Measurements from ENCODE around the gene PPM1B. TPM values are rescaled to one million over a fixed set of nuclear protein-coding genes. Genes with fewer than 3 reads are reported as not detected.

The PPM1B gene
- total and polyA plus RNA-seq, 2 experiments from 2014 or later = 112 to 134 TPM

DNA sequence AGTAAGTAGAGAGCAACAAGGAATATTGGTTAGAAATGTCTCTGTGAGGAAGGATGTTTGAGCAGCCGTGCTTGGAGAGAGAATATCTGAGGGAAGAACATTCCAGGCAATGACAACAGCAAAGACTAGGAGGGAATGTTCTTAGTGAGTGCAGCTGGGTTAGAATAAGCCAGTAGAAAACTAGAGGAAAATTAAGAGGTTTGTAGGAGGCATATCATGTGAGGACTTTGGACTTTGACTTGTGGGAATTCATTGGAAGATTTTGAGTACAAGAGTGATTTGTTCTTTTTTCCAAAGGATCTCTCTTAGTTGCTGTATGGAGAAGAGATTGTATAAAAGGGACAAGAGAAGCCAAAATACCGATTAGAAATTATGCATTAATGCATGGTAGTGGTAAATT, 47.2 kb downstream of the PPM1B start:
- H2AFZ ChIP-seq = no peak overlapping the region
- H3F3A ChIP-seq (replicated peaks; ENCODE audit: low read depth) = peaks cover 3% of the 10 kb centered on the region; the same call in 1 of the 2 replicates
- DNase-seq (ENCODE audit: low spot score) (no peak), ATAC-seq (no peak)
- H3K27me3 ChIP-seq (ENCODE audit: insufficient read depth) = no peaks in the 10 kb centered on the region
- H3K9me2 ChIP-seq (ENCODE audit: insufficient read depth) = no peaks in the 10 kb centered on the region
- H3K27ac ChIP-seq (ENCODE audit: low read depth) = peak overlapping the region; percentile 17; the same call in 1 of the 2 replicates
- H3K4me3 ChIP-seq = no peak overlapping the region
- peaks cover 19% of the 10 kb centered on the region for H4K20me1 ChIP-seq (replicated peaks; ENCODE audit: insufficient read depth)
- no peak overlapping the region for H3K4me2 ChIP-seq
- Mint-ChIP-seq H3K27me3 (ENCODE audit: insufficient read depth, low read depth, poor library complexity) (peaks cover 4% of the 10 kb centered on the region), H3K4me3 (no peak overlapping the region), H3K4me1 (peaks cover 6% of the 10 kb centered on the region; the same call in 2 of the 3 replicates), H3K27ac (0 out of 2 replicates have a peak overlapping the region, but pooled peaks have one; percentile 1), H3K36me3 (ENCODE audit: low read depth) (peaks cover 56% of the 10 kb centered on the region; the same call in 2 of the 3 replicates), H3K9me3 (no peaks in the 10 kb centered on the region)
- peaks cover 80% of the 10 kb centered on the region for H3K79me2 ChIP-seq (replicated peaks; ENCODE audit: insufficient read depth)
- peaks cover 28% of the 10 kb centered on the region; the same call in 1 of the 2 replicates for H3K36me3 ChIP-seq (ENCODE audit: insufficient read depth)
- no peaks in the 10 kb centered on the region for H3K4me1 ChIP-seq (ENCODE audit: insufficient read depth)
- TF ChIP-seq, protein P1, sequence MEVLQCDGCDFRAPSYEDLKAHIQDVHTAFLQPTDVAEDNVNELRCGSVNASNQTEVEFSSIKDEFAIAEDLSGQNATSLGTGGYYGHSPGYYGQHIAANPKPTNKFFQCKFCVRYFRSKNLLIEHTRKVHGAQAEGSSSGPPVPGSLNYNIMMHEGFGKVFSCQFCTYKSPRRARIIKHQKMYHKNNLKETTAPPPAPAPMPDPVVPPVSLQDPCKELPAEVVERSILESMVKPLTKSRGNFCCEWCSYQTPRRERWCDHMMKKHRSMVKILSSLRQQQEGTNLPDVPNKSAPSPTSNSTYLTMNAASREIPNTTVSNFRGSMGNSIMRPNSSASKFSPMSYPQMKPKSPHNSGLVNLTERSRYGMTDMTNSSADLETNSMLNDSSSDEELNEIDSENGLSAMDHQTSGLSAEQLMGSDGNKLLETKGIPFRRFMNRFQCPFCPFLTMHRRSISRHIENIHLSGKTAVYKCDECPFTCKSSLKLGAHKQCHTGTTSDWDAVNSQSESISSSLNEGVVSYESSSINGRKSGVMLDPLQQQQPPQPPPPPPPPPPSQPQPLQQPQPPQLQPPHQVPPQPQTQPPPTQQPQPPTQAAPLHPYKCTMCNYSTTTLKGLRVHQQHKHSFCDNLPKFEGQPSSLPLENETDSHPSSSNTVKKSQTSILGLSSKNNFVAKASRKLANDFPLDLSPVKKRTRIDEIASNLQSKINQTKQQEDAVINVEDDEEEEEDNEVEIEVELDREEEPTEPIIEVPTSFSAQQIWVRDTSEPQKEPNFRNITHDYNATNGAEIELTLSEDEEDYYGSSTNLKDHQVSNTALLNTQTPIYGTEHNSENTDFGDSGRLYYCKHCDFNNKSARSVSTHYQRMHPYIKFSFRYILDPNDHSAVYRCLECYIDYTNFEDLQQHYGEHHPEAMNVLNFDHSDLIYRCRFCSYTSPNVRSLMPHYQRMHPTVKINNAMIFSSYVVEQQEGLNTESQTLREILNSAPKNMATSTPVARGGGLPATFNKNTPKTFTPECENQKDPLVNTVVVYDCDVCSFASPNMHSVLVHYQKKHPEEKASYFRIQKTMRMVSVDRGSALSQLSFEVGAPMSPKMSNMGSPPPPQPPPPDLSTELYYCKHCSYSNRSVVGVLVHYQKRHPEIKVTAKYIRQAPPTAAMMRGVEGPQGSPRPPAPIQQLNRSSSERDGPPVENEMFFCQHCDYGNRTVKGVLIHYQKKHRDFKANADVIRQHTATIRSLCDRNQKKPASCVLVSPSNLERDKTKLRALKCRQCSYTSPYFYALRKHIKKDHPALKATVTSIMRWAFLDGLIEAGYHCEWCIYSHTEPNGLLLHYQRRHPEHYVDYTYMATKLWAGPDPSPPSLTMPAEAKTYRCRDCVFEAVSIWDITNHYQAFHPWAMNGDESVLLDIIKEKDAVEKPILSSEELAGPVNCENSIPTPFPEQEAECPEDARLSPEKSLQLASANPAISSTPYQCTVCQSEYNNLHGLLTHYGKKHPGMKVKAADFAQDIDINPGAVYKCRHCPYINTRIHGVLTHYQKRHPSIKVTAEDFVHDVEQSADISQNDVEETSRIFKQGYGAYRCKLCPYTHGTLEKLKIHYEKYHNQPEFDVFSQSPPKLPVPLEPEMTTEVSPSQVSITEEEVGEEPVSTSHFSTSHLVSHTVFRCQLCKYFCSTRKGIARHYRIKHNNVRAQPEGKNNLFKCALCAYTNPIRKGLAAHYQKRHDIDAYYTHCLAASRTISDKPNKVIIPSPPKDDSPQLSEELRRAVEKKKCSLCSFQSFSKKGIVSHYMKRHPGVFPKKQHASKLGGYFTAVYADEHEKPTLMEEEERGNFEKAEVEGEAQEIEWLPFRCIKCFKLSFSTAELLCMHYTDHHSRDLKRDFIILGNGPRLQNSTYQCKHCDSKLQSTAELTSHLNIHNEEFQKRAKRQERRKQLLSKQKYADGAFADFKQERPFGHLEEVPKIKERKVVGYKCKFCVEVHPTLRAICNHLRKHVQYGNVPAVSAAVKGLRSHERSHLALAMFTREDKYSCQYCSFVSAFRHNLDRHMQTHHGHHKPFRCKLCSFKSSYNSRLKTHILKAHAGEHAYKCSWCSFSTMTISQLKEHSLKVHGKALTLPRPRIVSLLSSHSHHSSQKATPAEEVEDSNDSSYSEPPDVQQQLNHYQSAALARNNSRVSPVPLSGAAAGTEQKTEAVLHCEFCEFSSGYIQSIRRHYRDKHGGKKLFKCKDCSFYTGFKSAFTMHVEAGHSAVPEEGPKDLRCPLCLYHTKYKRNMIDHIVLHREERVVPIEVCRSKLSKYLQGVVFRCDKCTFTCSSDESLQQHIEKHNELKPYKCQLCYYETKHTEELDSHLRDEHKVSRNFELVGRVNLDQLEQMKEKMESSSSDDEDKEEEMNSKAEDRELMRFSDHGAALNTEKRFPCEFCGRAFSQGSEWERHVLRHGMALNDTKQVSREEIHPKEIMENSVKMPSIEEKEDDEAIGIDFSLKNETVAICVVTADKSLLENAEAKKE (CRISPR knock-in tag; IDR thresholded peaks at IDR 0.05) = no peak
- no peak for TF ChIP-seq JUNB (IDR thresholded peaks at IDR 0.05; ENCODE audit: unreplicated experiment)
- TF ChIP-seq ZNF114 (CRISPR knock-in tag; IDR thresholded peaks at IDR 0.05) = no peak
- TF ChIP-seq STAT1 (IDR thresholded peaks at IDR 0.05; ENCODE audit: unreplicated experiment) = no peak
- no peak for TF ChIP-seq CREB1 (CRISPR knock-in tag; IDR thresholded peaks at IDR 0.05; ENCODE audit: low read depth)
- TF ChIP-seq NANOG (IDR thresholded peaks at IDR 0.05; ENCODE audit: borderline replicate concordance) = no peak
- TF ChIP-seq ETS1 (IDR thresholded peaks at IDR 0.05) = no peak

Measured in GM23338 (cell line).